ENCODE measurements around the gene ADGRA1.
"Not testable (repeated sequence)": the region's sequence is repeated elsewhere in the genome, so short reads cannot be mapped to it uniquely, and the experiment has no call there.

Gene ADGRA1

GRCh38 chr10:133096616-133097269, 9.0 kb downstream of the ADGRA1 start:
- no peak for DNase-seq

GRCh38 chr10:133097418-133097817, 9.7 kb downstream of the ADGRA1 start:
- no peak for DNase-seq

GRCh38 chr10:133097961-133098360, 10.2 kb downstream of the ADGRA1 start:
- no peak for DNase-seq

- no peak for DNase-seq
These were observed 10.9 kb downstream of the ADGRA1 start for GRCh38 chr10:133098426-133099124.

- no peak for DNase-seq
These were observed 11.8 kb downstream of the ADGRA1 start for GRCh38 chr10:133099571-133099970.

- no peak for DNase-seq
These were observed 12.5 kb downstream of the ADGRA1 start for GRCh38 chr10:133100186-133100585.

- DNase-seq, result no peak
These were observed 13.1 kb downstream of the ADGRA1 start for GRCh38 chr10:133100706-133101415.

GRCh38 chr10:133101416-133101810, 13.7 kb downstream of the ADGRA1 start:
- no peak for DNase-seq

GRCh38 chr10:133102415-133103095, 14.8 kb downstream of the ADGRA1 start:
- DNase-seq, result no peak

GRCh38 chr10:133103311-133103910, 15.7 kb downstream of the ADGRA1 start:
- DNase-seq, result no peak

GRCh38 chr10:133104068-133104962, 16.6 kb downstream of the ADGRA1 start:
- no peak for DNase-seq

- no peak for DNase-seq
These were observed 17.4 kb downstream of the ADGRA1 start for GRCh38 chr10:133104963-133105640.

- no peak for DNase-seq
These were observed 18.1 kb downstream of the ADGRA1 start for GRCh38 chr10:133105686-133106390.

- DNase-seq, result no peak
These were observed 18.8 kb downstream of the ADGRA1 start for GRCh38 chr10:133106516-133106915.

GRCh38 chr10:133107442-133107841, 19.7 kb downstream of the ADGRA1 start:
- no peak for DNase-seq

GRCh38 chr10:133109711-133110110, 22.0 kb downstream of the ADGRA1 start:
- no peak for DNase-seq

GRCh38 chr10:133110133-133110532, 22.4 kb downstream of the ADGRA1 start:
- DNase-seq, result no peak

- no peak for DNase-seq
These were observed 23.0 kb downstream of the ADGRA1 start for GRCh38 chr10:133110609-133111275.

- not testable (repeated sequence) for DNase-seq
These were observed 23.9 kb downstream of the ADGRA1 start for GRCh38 chr10:133111640-133112039.

Measured in NCI-H1105 treated with DMSO at 0.1 percent for 48 hours (cell line).